Pancreas (tissue), 10 donors: ENCODE data around the gene NES. TPM values are rescaled to one million over a fixed set of nuclear protein-coding genes. Genes with fewer than 3 reads are reported as not detected.

Experiments used
- ATAC-seq, 4 donors: fragments of 200-7000 bp; cut with Tn5 transposase; one replicate each; pipeline versions ENCODE4 v1.8.0 to v1.9.1; 2020; ENCODE audit warnings: mild to moderate bottlenecking in 4 of 4, moderate library complexity in 4 of 4
- DNase-seq, 6 donors: peaks; one replicate each; pipeline ENCODE4 v3.0.0-alpha.2; 2020
- FAIRE-seq: peaks from 2 replicates; lab custom pipeline; 2012; peaks lifted over from hg19 to GRCh38; lab: Jason Lieb, UNC
- H3K27ac ChIP-seq, 4 donors: fragments of 200-600 bp; sonication (generic); 1 replicate in 3 of 4; 2 replicates in 1 of 4; pipeline versions ENCODE4 v1.5.0 to v1.8.0; 2020
- H3K27me3 ChIP-seq, 4 donors: fragments of 200-600 bp; one replicate each; pipeline ENCODE4 v1.8.0; 2021
- H3K36me3 ChIP-seq, 3 donors: fragments of 200-600 bp; sonication (generic) in 1 of 3; one replicate each; pipeline versions ENCODE4 v1.5.0 to v1.8.0; 2020 to 2021
- H3K4me1 ChIP-seq, 3 donors: fragments of 200-600 bp; one replicate each; pipeline ENCODE4 v1.8.0; 2021
- H3K4me3 ChIP-seq, 4 donors: fragments of 200-600 bp; sonication (generic) in 2 of 4; one replicate each; pipeline versions ENCODE4 v1.5.0 to v1.8.0; 2020 to 2021
- H3K9me3 ChIP-seq, 4 donors: fragments of 200-600 bp; one replicate each; pipeline ENCODE4 v1.8.0; 2021
- WGBS, 2 donors: extraction: QIAGEN DNeasy Blood & Tissue Kit; methylation state at CpG; one replicate each; pipeline ENCODE4 v1.1.7; 2013; 5-methylcytosine and 5-hydroxymethylcytosine counted together
- intact Hi-C, 3 donors: fragments of 100-400 bp; cut with DNase I; formaldehyde crosslinking; loops; one replicate each; pipeline versions ENCODE4 v1.11.1 to v1.14.2; 2022
- polyA plus RNA-seq, 2 donors: library from polyadenylated mRNA; stranded (reverse); fragments of 200-250 nt; gene quantifications; one replicate each; pipeline ENCODE4 v1.2.3, GENCODE V29; 2013
- total RNA-seq, 6 donors: library from RNA; stranded (reverse); fragmentation: NEBNext Ultra II Directional in 4 of 6; extraction: Animal tissue kit (Norgen Biotek cat#: 25700) in 4 of 6; gene quantifications; one replicate each; pipeline versions ENCODE4 v1.2.1 to v1.2.4, GENCODE V29; 2021 to 2023
- TF ChIP-seq, protein P1 (sequence below), 4 donors: fragments of 200-600 bp; sonication (generic) in 3 of 4; IDR thresholded peaks; one replicate each; pipeline versions ENCODE4 v1.5.0 to v1.8.0; 2021; ENCODE audit warnings: antibody characterized with exemption in 4 of 4
- donor health status: healthy with polysubstance abuse.
- donor health status: DM: no; HTN: no; CAD: no; lungs with moderate emphysema.
- donor health status: DM: no; HTN: no; CAD: no.
- donor health status: control.
- donor health status: control.
- donor health status: Bipolar disorder and iron deficiency.
- donor health status: DM: yes; HTN: yes; CAD: no.
- donor health status: DM: no; HTN: no; CAD: no.
- donor health status: DM: no; HTN: no; CAD: no.
- donor health status: DM: yes; HTN: yes; CAD: no.

NES gene
- total and polyA plus RNA-seq, 8 donors: 1.1 to 7.6 (median 3.7) TPM

DNA sequence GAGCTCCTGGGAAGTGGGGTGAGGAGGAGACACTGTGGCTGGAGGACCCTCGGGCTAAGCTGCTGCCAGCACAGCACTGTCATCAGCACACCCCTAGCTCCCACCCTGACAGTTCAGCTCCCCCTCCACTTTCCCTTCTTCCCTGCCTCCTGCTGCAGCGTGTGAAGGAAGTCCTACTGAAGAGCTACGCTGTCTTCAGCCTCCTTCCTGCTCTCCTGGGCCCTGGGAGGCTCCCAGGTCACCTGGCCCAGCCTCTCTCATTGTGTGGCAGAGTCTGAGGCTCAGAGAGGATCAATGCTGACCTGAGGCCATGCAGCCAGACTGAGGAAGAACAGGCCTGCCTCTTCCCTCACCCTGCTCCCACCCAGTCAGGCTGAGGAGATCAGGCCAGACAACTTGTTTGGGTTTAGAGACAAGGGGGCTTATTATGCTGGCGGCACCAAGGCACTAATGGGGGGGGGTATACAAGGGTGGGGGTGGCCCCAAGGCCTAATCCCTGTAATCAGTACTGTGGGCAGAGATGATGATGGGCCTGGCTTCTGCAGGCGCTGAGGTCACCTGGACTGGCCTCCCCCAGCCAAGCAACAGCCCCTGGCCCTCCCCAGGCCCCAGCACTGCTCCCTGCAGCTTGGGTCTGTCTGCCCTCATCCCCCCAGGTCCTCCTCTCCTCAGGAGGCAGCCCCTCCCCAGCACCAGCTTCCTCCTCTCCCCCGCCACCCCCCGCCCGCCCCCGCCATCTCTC is 9.1 kb downstream of the NES start:
- intact Hi-C loops: no loop called here
- Histone ChIP-seq H3K4me1 (no peaks in the 10 kb centered on the region), H3K27me3 (no peaks in the 10 kb centered on the region), H3K4me3 (no peak overlapping the region), H3K27ac (no peak overlapping the region), H3K36me3 (no peaks in the 10 kb centered on the region), H3K9me3 (no peaks in the 10 kb centered on the region)
- WGBS, 2 donors: 85 to 88% methylated on average over 8 to 9 of the region's 9 CpGs
- no peak for FAIRE-seq
- ATAC-seq: no peak
- TF ChIP-seq, protein P1, sequence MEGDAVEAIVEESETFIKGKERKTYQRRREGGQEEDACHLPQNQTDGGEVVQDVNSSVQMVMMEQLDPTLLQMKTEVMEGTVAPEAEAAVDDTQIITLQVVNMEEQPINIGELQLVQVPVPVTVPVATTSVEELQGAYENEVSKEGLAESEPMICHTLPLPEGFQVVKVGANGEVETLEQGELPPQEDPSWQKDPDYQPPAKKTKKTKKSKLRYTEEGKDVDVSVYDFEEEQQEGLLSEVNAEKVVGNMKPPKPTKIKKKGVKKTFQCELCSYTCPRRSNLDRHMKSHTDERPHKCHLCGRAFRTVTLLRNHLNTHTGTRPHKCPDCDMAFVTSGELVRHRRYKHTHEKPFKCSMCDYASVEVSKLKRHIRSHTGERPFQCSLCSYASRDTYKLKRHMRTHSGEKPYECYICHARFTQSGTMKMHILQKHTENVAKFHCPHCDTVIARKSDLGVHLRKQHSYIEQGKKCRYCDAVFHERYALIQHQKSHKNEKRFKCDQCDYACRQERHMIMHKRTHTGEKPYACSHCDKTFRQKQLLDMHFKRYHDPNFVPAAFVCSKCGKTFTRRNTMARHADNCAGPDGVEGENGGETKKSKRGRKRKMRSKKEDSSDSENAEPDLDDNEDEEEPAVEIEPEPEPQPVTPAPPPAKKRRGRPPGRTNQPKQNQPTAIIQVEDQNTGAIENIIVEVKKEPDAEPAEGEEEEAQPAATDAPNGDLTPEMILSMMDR (IDR thresholded peaks at IDR 0.05): no peak
- peak in 1 of 6 donors; percentile 20 for DNase-seq

DNA sequence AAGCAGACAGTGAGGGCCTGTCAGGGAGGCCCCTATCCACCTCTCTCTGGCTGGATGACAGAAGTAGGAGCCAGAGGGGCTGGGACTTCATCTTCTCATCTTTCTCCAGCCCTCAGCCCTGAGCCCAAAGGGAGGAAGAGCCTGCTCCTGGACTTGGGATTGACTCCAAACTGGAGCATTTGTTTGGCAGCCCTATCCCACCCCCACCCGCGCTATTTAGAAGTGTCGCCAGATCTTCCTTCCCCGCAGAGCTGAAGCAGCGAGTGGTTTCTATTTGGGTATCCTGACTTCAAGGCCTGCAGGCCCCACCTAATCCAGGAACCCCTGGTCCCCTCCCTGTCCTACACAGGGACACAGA is 9.6 kb downstream of the NES start:
- TF ChIP-seq, protein P1 (IDR thresholded peaks at IDR 0.05): no peak

GRCh38 chr1:156666862-156667609 is 10.2 kb downstream of the NES start:
- Histone ChIP-seq H3K4me3 (no peak overlapping the region), H3K4me1 (no peaks in the 10 kb centered on the region)
- 80 to 86% methylated on average over 9 of the region's 9 CpGs for WGBS, 2 donors

More for the DNA sequence above, 9.6 kb downstream of the NES start:
- WGBS, 2 donors: 79% methylated on average over 5 of the region's 5 CpGs
- DNase-seq (no peak), FAIRE-seq (no peak), ATAC-seq (peak in 1 of 4 donors; percentile 24)
- intact Hi-C loops: no loop called here
- H3K27ac ChIP-seq: no peak overlapping the region
- H3K36me3 ChIP-seq: no peaks in the 10 kb centered on the region
- no peak overlapping the region for H3K4me3 ChIP-seq
- H3K9me3 ChIP-seq: no peaks in the 10 kb centered on the region
- H3K27me3 ChIP-seq: no peaks in the 10 kb centered on the region
- no peaks in the 10 kb centered on the region for H3K4me1 ChIP-seq

DNA sequence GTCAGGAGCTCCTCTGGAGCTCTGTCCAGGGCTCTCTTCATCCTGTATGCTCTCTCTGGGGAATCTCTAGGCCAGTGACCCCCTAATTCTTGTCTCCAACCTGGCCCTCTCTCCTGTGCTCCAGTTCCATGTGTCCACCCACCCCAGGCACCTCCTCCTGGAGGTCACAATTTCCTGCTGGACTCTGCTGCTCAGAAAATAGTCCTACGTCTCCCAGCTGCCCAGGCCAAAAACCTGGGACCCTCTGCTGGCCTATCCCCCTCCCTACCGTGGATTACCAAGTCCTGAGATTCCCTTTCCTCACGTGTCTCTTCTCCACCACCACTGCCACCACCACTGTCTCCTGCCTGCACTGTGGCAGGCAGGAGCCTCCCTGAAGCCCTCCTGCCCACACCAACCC is 11.7 kb downstream of the NES start:
- DNase-seq (peak in 1 of 6 donors; percentile 17), FAIRE-seq (no peak), ATAC-seq (no peak)
- WGBS, 2 donors: 49 to 50% methylated on average over 3 of the region's 3 CpGs
- peaks cover 0 to 9% (median 0%) of the 10 kb centered on the region in 3 donors for H3K4me1 ChIP-seq
- intact Hi-C loops: no loop called here
- TF ChIP-seq, protein P1 (IDR thresholded peaks at IDR 0.05): no peak
- no peaks in the 10 kb centered on the region for H3K9me3 ChIP-seq
- H3K27me3 ChIP-seq: no peaks in the 10 kb centered on the region
- no peak overlapping the region for H3K4me3 ChIP-seq
- H3K36me3 ChIP-seq: no peaks in the 10 kb centered on the region
- no peak overlapping the region for H3K27ac ChIP-seq

More at GRCh38 chr1:156666862-156667609, 10.2 kb downstream of the NES start:
- H3K27me3 ChIP-seq: no peaks in the 10 kb centered on the region
- no peaks in the 10 kb centered on the region for H3K36me3 ChIP-seq
- no peak overlapping the region for H3K27ac ChIP-seq
- peak in 1 of 6 donors; percentile 38 for DNase-seq
- no peak for ATAC-seq
- H3K9me3 ChIP-seq: no peaks in the 10 kb centered on the region
- no peak for FAIRE-seq
- TF ChIP-seq, protein P1 (IDR thresholded peaks at IDR 0.05): no peak
- intact Hi-C loops: no loop called here
